Stimulated activated naive CD8-positive, alpha-beta T cell treated with anti-CD3 and anti-CD28 coated beads, Interleukin-15, amount 100 ng/mL, for 72 hours (primary cell): ENCODE data around the gene NTM.

Experiments used
- ATAC-seq: fragments of 150-1000 bp; cut with Tn5 transposase; 2 replicates; pipeline ENCODE4 v1.10.0; 2021; ENCODE audit warnings: mild to moderate bottlenecking, moderate library complexity
- DNase-seq, 2 donors: peaks; one replicate each; pipeline ENCODE4 v3.0.0; 2021 to 2022
- H3K27ac Mint-ChIP-seq, 2 donors: one replicate each; pipeline ENCODE4 v1.8.0; 2022; ENCODE audit warnings: mild to moderate bottlenecking in 2 of 2, mixed read lengths in 2 of 2, moderate library complexity in 2 of 2
- H3K27me3 Mint-ChIP-seq: one replicate; pipeline ENCODE4 v1.8.0; 2022; ENCODE audit warnings: mixed read lengths
- H3K4me1 Mint-ChIP-seq: one replicate; pipeline ENCODE4 v1.8.0; 2022; ENCODE audit warnings: mild to moderate bottlenecking, mixed read lengths
- H3K4me3 Mint-ChIP-seq, 2 donors: one replicate each; pipeline ENCODE4 v1.8.0; 2022; ENCODE audit warnings: mild to moderate bottlenecking in 2 of 2, mixed read lengths in 2 of 2, moderate library complexity in 1 of 2
- H3K9me3 Mint-ChIP-seq, 2 donors: one replicate each; pipeline ENCODE4 v1.8.0; 2022; ENCODE audit warnings: mixed read lengths in 2 of 2

NTM gene

GRCh38 chr11:131592734-131593133 lies 222.3 kb downstream of the NTM start:
- Mint-ChIP-seq H3K4me3 (no peak overlapping the region), H3K9me3 (peaks cover 0 to 6% of the 10 kb centered on the region in 2 donors), H3K27me3 (peaks cover 17% of the 10 kb centered on the region), H3K4me1 (no peaks in the 10 kb centered on the region), H3K27ac (peak overlapping the region in 1 of 2 donors; percentile 7)
- ATAC-seq (no peak), DNase-seq (no peak)

- Mint-ChIP-seq H3K4me3 (no peak overlapping the region), H3K27me3 (peaks cover 17% of the 10 kb centered on the region), H3K27ac (peak overlapping the region in 1 of 2 donors; percentile 31), H3K4me1 (no peaks in the 10 kb centered on the region), H3K9me3 (peaks cover 0 to 6% of the 10 kb centered on the region in 2 donors)
- no peak for DNase-seq
- no peak for ATAC-seq
Observed at GRCh38 chr11:131593301-131593700, 222.9 kb downstream of the NTM start.

GRCh38 chr11:131595797-131596196 lies 225.4 kb downstream of the NTM start:
- H3K4me3 Mint-ChIP-seq: no peak overlapping the region
- H3K27me3 Mint-ChIP-seq: peaks cover 6% of the 10 kb centered on the region
- no peak overlapping the region for H3K27ac Mint-ChIP-seq
- no peaks in the 10 kb centered on the region for H3K4me1 Mint-ChIP-seq
- DNase-seq: no peak
- no peaks in the 10 kb centered on the region for H3K9me3 Mint-ChIP-seq
- no peak for ATAC-seq

- Mint-ChIP-seq H3K27me3 (peaks cover 6% of the 10 kb centered on the region), H3K4me3 (no peak overlapping the region), H3K27ac (no peak overlapping the region), H3K9me3 (peaks cover 0 to 5% of the 10 kb centered on the region in 2 donors), H3K4me1 (no peaks in the 10 kb centered on the region)
- DNase-seq: no peak
- no peak for ATAC-seq
Observed at GRCh38 chr11:131597890-131598289, 227.5 kb downstream of the NTM start.

- DNase-seq (no peak), ATAC-seq (no peak)
- H3K9me3 Mint-ChIP-seq: peaks cover 0 to 10% of the 10 kb centered on the region in 2 donors
- no peak overlapping the region for H3K4me3 Mint-ChIP-seq
- H3K4me1 Mint-ChIP-seq: no peaks in the 10 kb centered on the region
- no peak overlapping the region for H3K27ac Mint-ChIP-seq
- peaks cover 6% of the 10 kb centered on the region for H3K27me3 Mint-ChIP-seq
Observed at GRCh38 chr11:131598305-131598704, 227.9 kb downstream of the NTM start.

- ATAC-seq (no peak), DNase-seq (no peak)
- Mint-ChIP-seq H3K27me3 (peaks cover 6% of the 10 kb centered on the region), H3K9me3 (peaks cover 0 to 10% of the 10 kb centered on the region in 2 donors), H3K4me3 (no peak overlapping the region), H3K27ac (no peak overlapping the region), H3K4me1 (no peaks in the 10 kb centered on the region)
Observed at GRCh38 chr11:131599285-131599684, 228.9 kb downstream of the NTM start.

GRCh38 chr11:131600628-131601027 lies 230.2 kb downstream of the NTM start:
- Mint-ChIP-seq H3K4me1 (no peaks in the 10 kb centered on the region), H3K27me3 (peaks cover under 1% of the 10 kb centered on the region)

GRCh38 chr11:131601586-131601985 lies 231.2 kb downstream of the NTM start:
- H3K4me3 Mint-ChIP-seq: no peak overlapping the region
- ATAC-seq: no peak
- H3K27ac Mint-ChIP-seq: no peak overlapping the region
- no peaks in the 10 kb centered on the region for H3K27me3 Mint-ChIP-seq
- no peak for DNase-seq
- peaks cover 0 to 10% of the 10 kb centered on the region in 2 donors for H3K9me3 Mint-ChIP-seq
- H3K4me1 Mint-ChIP-seq: no peaks in the 10 kb centered on the region

More at GRCh38 chr11:131600628-131601027, 230.2 kb downstream of the NTM start:
- Mint-ChIP-seq H3K27ac (no peak overlapping the region), H3K4me3 (no peak overlapping the region), H3K9me3 (peaks cover 0 to 10% of the 10 kb centered on the region in 2 donors)
- no peak for ATAC-seq
- no peak for DNase-seq

GRCh38 chr11:131602431-131602830 lies 232.0 kb downstream of the NTM start:
- H3K4me3 Mint-ChIP-seq: no peak overlapping the region
- H3K4me1 Mint-ChIP-seq: no peaks in the 10 kb centered on the region
- ATAC-seq: no peak
- DNase-seq: no peak
- no peaks in the 10 kb centered on the region for H3K27me3 Mint-ChIP-seq
- peaks cover 0 to 10% of the 10 kb centered on the region in 2 donors for H3K9me3 Mint-ChIP-seq
- no peak overlapping the region for H3K27ac Mint-ChIP-seq

GRCh38 chr11:131606811-131607335 lies 236.5 kb downstream of the NTM start:
- Mint-ChIP-seq H3K27ac (no peak overlapping the region), H3K27me3 (peaks cover 25% of the 10 kb centered on the region), H3K4me3 (no peak overlapping the region), H3K9me3 (peaks cover 5 to 18% of the 10 kb centered on the region in 2 donors), H3K4me1 (no peaks in the 10 kb centered on the region)
- no peak for DNase-seq
- ATAC-seq: no peak

GRCh38 chr11:131609337-131609736 lies 238.9 kb downstream of the NTM start:
- Mint-ChIP-seq H3K27me3 (peaks cover 25% of the 10 kb centered on the region), H3K4me3 (no peak overlapping the region), H3K9me3 (peaks cover 5 to 7% of the 10 kb centered on the region in 2 donors), H3K4me1 (no peaks in the 10 kb centered on the region), H3K27ac (no peak overlapping the region)
- DNase-seq (no peak), ATAC-seq (no peak)

GRCh38 chr11:131609921-131610320 lies 239.5 kb downstream of the NTM start:
- ATAC-seq (no peak), DNase-seq (no peak)
- peaks cover 5 to 7% of the 10 kb centered on the region in 2 donors for H3K9me3 Mint-ChIP-seq
- no peak overlapping the region for H3K27ac Mint-ChIP-seq
- H3K27me3 Mint-ChIP-seq: peaks cover 25% of the 10 kb centered on the region
- no peak overlapping the region for H3K4me3 Mint-ChIP-seq
- no peaks in the 10 kb centered on the region for H3K4me1 Mint-ChIP-seq

GRCh38 chr11:131611322-131611721 lies 240.9 kb downstream of the NTM start:
- peaks cover 5 to 7% of the 10 kb centered on the region in 2 donors for H3K9me3 Mint-ChIP-seq
- H3K4me1 Mint-ChIP-seq: no peaks in the 10 kb centered on the region
- ATAC-seq: no peak
- DNase-seq: no peak
- no peak overlapping the region for H3K4me3 Mint-ChIP-seq
- H3K27me3 Mint-ChIP-seq: peaks cover 25% of the 10 kb centered on the region
- no peak overlapping the region for H3K27ac Mint-ChIP-seq

GRCh38 chr11:131612533-131612932 lies 242.1 kb downstream of the NTM start:
- H3K9me3 Mint-ChIP-seq: peaks cover 5 to 7% of the 10 kb centered on the region in 2 donors
- no peak overlapping the region for H3K27ac Mint-ChIP-seq
- ATAC-seq (no peak), DNase-seq (no peak)
- no peaks in the 10 kb centered on the region for H3K4me1 Mint-ChIP-seq
- H3K27me3 Mint-ChIP-seq: peaks cover 25% of the 10 kb centered on the region
- H3K4me3 Mint-ChIP-seq: no peak overlapping the region

GRCh38 chr11:131614631-131615030 lies 244.2 kb downstream of the NTM start:
- peaks cover 18% of the 10 kb centered on the region for H3K27me3 Mint-ChIP-seq
- H3K9me3 Mint-ChIP-seq: no peaks in the 10 kb centered on the region
- H3K4me1 Mint-ChIP-seq: no peaks in the 10 kb centered on the region
- ATAC-seq (no peak), DNase-seq (no peak)
- no peak overlapping the region for H3K27ac Mint-ChIP-seq
- no peak overlapping the region for H3K4me3 Mint-ChIP-seq

- no peak for DNase-seq
- peaks cover 8% of the 10 kb centered on the region for H3K27me3 Mint-ChIP-seq
- no peak for ATAC-seq
- no peak overlapping the region for H3K4me3 Mint-ChIP-seq
- no peaks in the 10 kb centered on the region for H3K4me1 Mint-ChIP-seq
- no peak overlapping the region for H3K27ac Mint-ChIP-seq
- H3K9me3 Mint-ChIP-seq: no peaks in the 10 kb centered on the region
Observed at GRCh38 chr11:131615611-131616010, 245.2 kb downstream of the NTM start.

- H3K4me3 Mint-ChIP-seq: no peak overlapping the region
- no peaks in the 10 kb centered on the region for H3K27me3 Mint-ChIP-seq
- no peaks in the 10 kb centered on the region for H3K4me1 Mint-ChIP-seq
- H3K9me3 Mint-ChIP-seq: no peaks in the 10 kb centered on the region
- DNase-seq (no peak), ATAC-seq (no peak)
- no peak overlapping the region for H3K27ac Mint-ChIP-seq
Observed at GRCh38 chr11:131616481-131617140, 246.2 kb downstream of the NTM start.
